Measurements from ENCODE around the gene CTTN. TPM values are rescaled to one million over a fixed set of nuclear protein-coding genes. Genes with fewer than 3 reads are reported as not detected.

The CTTN gene
- total and polyA plus RNA-seq, 9 of the 15 experiments (the other 6 are each of a cell fraction or from before 2014, with no cell fraction given): 9.9 to 158 (median 99.7) TPM

DNA sequence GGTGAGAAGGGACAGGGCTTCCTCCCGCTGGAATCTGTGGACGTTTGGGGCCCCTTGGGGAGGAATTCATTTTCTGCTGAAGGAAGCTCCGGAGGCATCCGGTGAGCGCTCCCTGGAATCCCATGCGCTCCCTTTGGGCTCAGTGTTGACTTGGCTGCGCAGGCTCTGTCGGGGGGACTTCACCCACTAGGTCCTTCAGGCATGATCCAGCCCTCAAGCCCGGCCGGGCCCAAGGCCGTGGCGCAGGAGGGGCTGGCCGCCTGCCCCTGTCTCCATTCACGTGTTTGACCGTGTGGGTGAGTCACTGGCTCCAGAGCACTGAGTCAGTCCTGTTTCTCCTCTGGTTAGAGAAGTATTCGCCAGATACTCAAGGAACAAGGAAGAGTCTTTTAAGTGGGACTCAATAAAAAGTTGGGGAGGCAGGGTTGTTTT, 1.4 kb downstream of the CTTN start (continued):
- TF ChIP-seq POLR2AphosphoS5 (IDR thresholded peaks at IDR 0.05; ENCODE audit: control insufficient read depth, insufficient read depth, low read depth, low read length): 0 out of 2 replicates have a peak, but pooled peaks have one; percentile 27
- peak; percentile 49 for TF ChIP-seq POLR2A (conservative IDR thresholded peaks at IDR 0.05)
- TF ChIP-seq FOSL1 (tag; conservative IDR thresholded peaks at IDR 0.05): peak; percentile 97
- TF ChIP-seq, protein P1, sequence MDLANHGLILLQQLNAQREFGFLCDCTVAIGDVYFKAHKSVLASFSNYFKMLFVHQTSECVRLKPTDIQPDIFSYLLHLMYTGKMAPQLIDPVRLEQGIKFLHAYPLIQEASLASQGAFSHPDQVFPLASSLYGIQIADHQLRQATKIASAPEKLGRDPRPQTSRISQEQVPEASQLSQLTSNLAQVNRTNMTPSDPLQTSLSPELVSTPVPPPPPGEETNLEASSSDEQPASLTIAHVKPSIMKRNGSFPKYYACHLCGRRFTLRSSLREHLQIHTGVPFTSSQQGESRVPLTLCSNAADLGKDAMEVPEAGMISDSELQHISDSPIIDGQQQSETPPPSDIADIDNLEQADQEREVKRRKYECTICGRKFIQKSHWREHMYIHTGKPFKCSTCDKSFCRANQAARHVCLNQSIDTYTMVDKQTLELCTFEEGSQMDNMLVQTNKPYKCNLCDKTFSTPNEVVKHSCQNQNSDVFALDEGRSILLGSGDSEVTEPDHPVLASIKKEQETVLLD (IDR thresholded peaks at IDR 0.05): no peak
- TF ChIP-seq, protein P2, sequence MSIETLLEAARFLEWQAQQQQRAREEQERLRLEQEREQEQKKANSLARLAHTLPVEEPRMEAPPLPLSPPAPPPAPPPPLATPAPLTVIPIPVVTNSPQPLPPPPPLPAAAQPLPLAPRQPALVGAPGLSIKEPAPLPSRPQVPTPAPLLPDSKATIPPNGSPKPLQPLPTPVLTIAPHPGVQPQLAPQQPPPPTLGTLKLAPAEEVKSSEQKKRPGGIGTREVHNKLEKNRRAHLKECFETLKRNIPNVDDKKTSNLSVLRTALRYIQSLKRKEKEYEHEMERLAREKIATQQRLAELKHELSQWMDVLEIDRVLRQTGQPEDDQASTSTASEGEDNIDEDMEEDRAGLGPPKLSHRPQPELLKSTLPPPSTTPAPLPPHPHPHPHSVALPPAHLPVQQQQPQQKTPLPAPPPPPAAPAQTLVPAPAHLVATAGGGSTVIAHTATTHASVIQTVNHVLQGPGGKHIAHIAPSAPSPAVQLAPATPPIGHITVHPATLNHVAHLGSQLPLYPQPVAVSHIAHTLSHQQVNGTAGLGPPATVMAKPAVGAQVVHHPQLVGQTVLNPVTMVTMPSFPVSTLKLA (conservative IDR thresholded peaks at IDR 0.05): peak; percentile 76 to 86
- TF ChIP-seq MTA2 (IDR thresholded peaks at IDR 0.05; ENCODE audit: low read depth): no peak
- TF ChIP-seq KAT2B (IDR thresholded peaks at IDR 0.05; ENCODE audit: low read depth, low read length): no peak
- TF ChIP-seq MED1 (CRISPR knock-in tag; IDR thresholded peaks at IDR 0.05; ENCODE audit: borderline replicate concordance): no peak
- TF ChIP-seq RBM39 (optimal IDR thresholded peaks at IDR 0.05; ENCODE audit: low read depth, low read length): no peak
- 0 out of 2 replicates have a peak, but pooled peaks have one; percentile 26 for TF ChIP-seq ZBTB17 (CRISPR knock-in tag; IDR thresholded peaks at IDR 0.05)
- TF ChIP-seq, protein P3, sequence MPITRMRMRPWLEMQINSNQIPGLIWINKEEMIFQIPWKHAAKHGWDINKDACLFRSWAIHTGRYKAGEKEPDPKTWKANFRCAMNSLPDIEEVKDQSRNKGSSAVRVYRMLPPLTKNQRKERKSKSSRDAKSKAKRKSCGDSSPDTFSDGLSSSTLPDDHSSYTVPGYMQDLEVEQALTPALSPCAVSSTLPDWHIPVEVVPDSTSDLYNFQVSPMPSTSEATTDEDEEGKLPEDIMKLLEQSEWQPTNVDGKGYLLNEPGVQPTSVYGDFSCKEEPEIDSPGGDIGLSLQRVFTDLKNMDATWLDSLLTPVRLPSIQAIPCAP (CRISPR knock-in tag; IDR thresholded peaks at IDR 0.05; ENCODE audit: borderline replicate concordance): no peak
- no peak for TF ChIP-seq NR2C2 (CRISPR knock-in tag; IDR thresholded peaks at IDR 0.05)
- TF ChIP-seq NR2C2 (tag; IDR thresholded peaks at IDR 0.05): no peak
- no peak for TF ChIP-seq ZNF224 (CRISPR knock-in tag; IDR thresholded peaks at IDR 0.05)
- no peak for TF ChIP-seq CBFA2T3 (IDR thresholded peaks at IDR 0.05)
- TF ChIP-seq HDAC3 (IDR thresholded peaks at IDR 0.05; ENCODE audit: borderline replicate concordance, partially characterized antibody): no peak
- no peak for TF ChIP-seq RBM17 (IDR thresholded peaks at IDR 0.05; ENCODE audit: borderline replicate concordance, low read depth, low read length)
- TF ChIP-seq, protein P4, sequence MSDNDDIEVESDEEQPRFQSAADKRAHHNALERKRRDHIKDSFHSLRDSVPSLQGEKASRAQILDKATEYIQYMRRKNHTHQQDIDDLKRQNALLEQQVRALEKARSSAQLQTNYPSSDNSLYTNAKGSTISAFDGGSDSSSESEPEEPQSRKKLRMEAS (CRISPR knock-in tag; IDR thresholded peaks at IDR 0.05): peak; percentile 86
- TF ChIP-seq KLF16 (IDR thresholded peaks at IDR 0.05): no peak
- TF ChIP-seq, protein P5, sequence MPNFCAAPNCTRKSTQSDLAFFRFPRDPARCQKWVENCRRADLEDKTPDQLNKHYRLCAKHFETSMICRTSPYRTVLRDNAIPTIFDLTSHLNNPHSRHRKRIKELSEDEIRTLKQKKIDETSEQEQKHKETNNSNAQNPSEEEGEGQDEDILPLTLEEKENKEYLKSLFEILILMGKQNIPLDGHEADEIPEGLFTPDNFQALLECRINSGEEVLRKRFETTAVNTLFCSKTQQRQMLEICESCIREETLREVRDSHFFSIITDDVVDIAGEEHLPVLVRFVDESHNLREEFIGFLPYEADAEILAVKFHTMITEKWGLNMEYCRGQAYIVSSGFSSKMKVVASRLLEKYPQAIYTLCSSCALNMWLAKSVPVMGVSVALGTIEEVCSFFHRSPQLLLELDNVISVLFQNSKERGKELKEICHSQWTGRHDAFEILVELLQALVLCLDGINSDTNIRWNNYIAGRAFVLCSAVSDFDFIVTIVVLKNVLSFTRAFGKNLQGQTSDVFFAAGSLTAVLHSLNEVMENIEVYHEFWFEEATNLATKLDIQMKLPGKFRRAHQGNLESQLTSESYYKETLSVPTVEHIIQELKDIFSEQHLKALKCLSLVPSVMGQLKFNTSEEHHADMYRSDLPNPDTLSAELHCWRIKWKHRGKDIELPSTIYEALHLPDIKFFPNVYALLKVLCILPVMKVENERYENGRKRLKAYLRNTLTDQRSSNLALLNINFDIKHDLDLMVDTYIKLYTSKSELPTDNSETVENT (CRISPR knock-in tag; IDR thresholded peaks at IDR 0.05): no peak
- TF ChIP-seq ZNF57 (CRISPR knock-in tag; IDR thresholded peaks at IDR 0.05): no peak
- no peak for TF ChIP-seq ZNF668 (CRISPR knock-in tag; IDR thresholded peaks at IDR 0.05)

Data from K562 (cell line).